Endothelial cell of umbilical vein (primary cell): ENCODE measurements around the gene PRKAR1A. TPM values are rescaled to one million over a fixed set of nuclear protein-coding genes. Genes with fewer than 3 reads are reported as not detected.

ENCODE experiments used
- BruUV-seq: library from RNA; stranded (reverse); fragments of 400-500 nt; replicated peaks from 2 replicates; lab custom pipeline; 2021; lab: Mats Ljungman, UMichigan
- CTCF ChIA-PET: fragments of 300-600, 350-600 bp; sonication (Branson Sonifier 250); formaldehyde crosslinking; loops from one replicate; lab custom pipeline; 2021; ENCODE audit warnings: antibody characterized with exemption, inconsistent platforms; lab: Charles Lee
- POLR2A ChIA-PET: fragments of 300-600, 350-600 bp; sonication (Branson Sonifier 250); formaldehyde crosslinking; loops from one replicate; lab custom pipeline; 2021; ENCODE audit warnings: antibody characterized with exemption, inconsistent platforms; lab: Charles Lee
- DNase-seq: peaks from one replicate; pipeline ENCODE4 v3.0.0-alpha.2; 2011; ENCODE audit warnings: low read depth, low spot score
- FAIRE-seq: peaks from 2 replicates; lab custom pipeline; 2011; peaks lifted over from hg19 to GRCh38; lab: Jason Lieb, UNC
- H2AFZ ChIP-seq: 2 replicates; pipeline ENCODE4 v1.6.0; 2012; ENCODE audit warnings: low read depth, low read length, control low read depth, inconsistent platforms
- H3K27ac ChIP-seq: 2 replicates; pipeline ENCODE4 v1.5.1; 2011; ENCODE audit warnings: low read depth, mild to moderate bottlenecking, control low read depth, low read length, moderate library complexity; ENCODE audit not compliant: insufficient read depth
- H3K27me3 ChIP-seq, 2 experiments: 2 replicates each; pipeline versions ENCODE4 v1.6.0 to v1.6.1; 2011; ENCODE audit warnings: low read length in 2 of 2, mixed read lengths in 1 of 2; ENCODE audit not compliant: control insufficient read depth in 2 of 2, insufficient read depth in 2 of 2
- H3K36me3 ChIP-seq, 2 experiments: 2 replicates in 1 of 2; 3 replicates in 1 of 2; pipeline ENCODE4 v1.5.1; 2011; ENCODE audit warnings: low read length in 2 of 2, mild to moderate bottlenecking in 1 of 2, moderate library complexity in 1 of 2; ENCODE audit not compliant: control insufficient read depth in 2 of 2, insufficient read depth in 2 of 2; ENCODE audit errors: extremely low read depth in 1 of 2
- H3K4me1 ChIP-seq: 3 replicates; pipeline ENCODE4 v1.5.1; 2011; ENCODE audit warnings: mild to moderate bottlenecking, low read length; ENCODE audit not compliant: control insufficient read depth, insufficient read depth; ENCODE audit errors: extremely low read depth
- H3K4me2 ChIP-seq: 2 replicates; pipeline ENCODE4 v1.6.1; 2011; ENCODE audit warnings: low read length, control low read depth, mixed read lengths; ENCODE audit not compliant: insufficient read depth
- H3K4me3 ChIP-seq, 3 experiments: fragments of 200-600 bp in 1 of 3; sonication (generic), shearing (Covaris generic) in 1 of 3; replicated peaks in 1 of 3; 2 replicates each; pipeline ENCODE4 v1.5.1; 2011 to 2016; ENCODE audit warnings: control low read depth in 3 of 3, low read length in 3 of 3, mild to moderate bottlenecking in 2 of 3, inconsistent platforms in 1 of 3, low read depth in 1 of 3, moderate library complexity in 1 of 3; ENCODE audit not compliant: insufficient read depth in 1 of 3
- H3K79me2 ChIP-seq: 2 replicates; pipeline ENCODE4 v1.6.0; 2012; ENCODE audit warnings: low read length, inconsistent platforms; ENCODE audit not compliant: control insufficient read depth, insufficient read depth
- H3K9ac ChIP-seq: replicated peaks from 2 replicates; pipeline ENCODE3; 2011; ENCODE audit warnings: low read length, control low read depth; ENCODE audit not compliant: insufficient read depth; ENCODE audit errors: extremely low read depth
- H3K9me1 ChIP-seq: replicated peaks from 3 replicates; pipeline ENCODE4 v1.6.0; 2011; ENCODE audit warnings: mild to moderate bottlenecking, low read length; ENCODE audit not compliant: control insufficient read depth, insufficient read depth; ENCODE audit errors: extremely low read depth
- H3K9me3 ChIP-seq: replicated peaks from 2 replicates; pipeline ENCODE4 v1.5.1; 2012; ENCODE audit warnings: low read length, inconsistent platforms; ENCODE audit not compliant: control insufficient read depth, insufficient read depth
- H4K20me1 ChIP-seq: replicated peaks from 2 replicates; pipeline ENCODE3; 2011; ENCODE audit warnings: mild to moderate bottlenecking, low read length; ENCODE audit not compliant: control insufficient read depth, insufficient read depth; ENCODE audit errors: extremely low read depth
- CTCF ChIP-seq, 2 donors: IDR thresholded peaks; 1 replicate in 1 of 2; 2 replicates in 1 of 2; pipeline ENCODE4 v1.5.1; 2011; ENCODE audit warnings: low read length in 2 of 2, mild to moderate bottlenecking in 2 of 2, moderate library complexity in 2 of 2, control low read depth in 1 of 2, inconsistent platforms in 1 of 2, low read depth in 1 of 2; ENCODE audit not compliant: insufficient read depth in 1 of 2; ENCODE audit errors: extremely low read depth in 1 of 2
- EZH2 ChIP-seq: IDR thresholded peaks from 2 replicates; pipeline ENCODE4 v1.6.1; 2012; ENCODE audit warnings: borderline replicate concordance, low read depth, mild to moderate bottlenecking, moderate library complexity, low read length, inconsistent platforms; ENCODE audit not compliant: severe bottlenecking
- FOS ChIP-seq: IDR thresholded peaks from 2 replicates; pipeline ENCODE4 v1.6.1; 2011; ENCODE audit warnings: mild to moderate bottlenecking, low read length, moderate library complexity, borderline replicate concordance; ENCODE audit not compliant: insufficient read depth
- GATA2 ChIP-seq: IDR thresholded peaks from 2 replicates; pipeline ENCODE4 v1.7.0; 2011; ENCODE audit warnings: low read depth, mild to moderate bottlenecking, moderate library complexity, mixed read lengths, low read length; ENCODE audit not compliant: insufficient read length, insufficient read depth
- JUN ChIP-seq: IDR thresholded peaks from 2 replicates; pipeline ENCODE4 v1.6.1; 2011; ENCODE audit warnings: borderline replicate concordance, low read depth; ENCODE audit not compliant: insufficient read length, insufficient read depth
- MAX ChIP-seq: IDR thresholded peaks from 2 replicates; pipeline ENCODE4 v1.6.1; 2011; ENCODE audit not compliant: insufficient read depth, insufficient read length
- MYC ChIP-seq: IDR thresholded peaks from one replicate; pipeline ENCODE4 v1.6.1; 2011; ENCODE audit warnings: mild to moderate bottlenecking, low read depth, low read length
- POLR2A ChIP-seq: IDR thresholded peaks from 2 replicates; pipeline ENCODE4 v1.6.1; 2012; ENCODE audit warnings: low read depth, mild to moderate bottlenecking, control low read depth, low read length
- POLR2AphosphoS5 ChIP-seq: IDR thresholded peaks from 2 replicates; pipeline ENCODE4 v1.6.1; 2012; ENCODE audit warnings: low read depth, mild to moderate bottlenecking, control low read depth, low read length, moderate library complexity; ENCODE audit not compliant: insufficient read depth
- dilution Hi-C: fragments of 300-500 bp; cut with MboI; formaldehyde crosslinking; loops from one replicate; pipeline ENCODE4 v1.15.0; 2019; ENCODE audit warnings: low sequenced_read_pairs; ENCODE audit not compliant: extremely low pct_ligation_motif_present
- intact Hi-C: fragments of 100-400 bp; cut with micrococcal nuclease; formaldehyde crosslinking; loops from one replicate; pipeline ENCODE4 v1.10.0; 2022
- polyA plus RNA-seq, 4 experiments: library from polyadenylated mRNA; depleted of rRNA in 3 of 4; stranded (reverse) in 3 of 4; unstranded in 1 of 4; fragments of >200 nt; gene quantifications; 2 replicates each; pipeline versions ENCODE4 v1.2.1 to v1.2.3, GENCODE V29; 2011 to 2012; ENCODE audit warnings: missing spikeins in 1 of 4
- total RNA-seq: library from RNA; stranded (reverse); gene quantifications from 2 replicates; pipeline ENCODE4 v1.2.3, GENCODE V29; 2021

The PRKAR1A gene
- total and polyA plus RNA-seq, 2 donors (not counting 3 experiments of a cell fraction or from before 2014, with no cell fraction given), result 92.0 to 257 TPM

- dilution Hi-C loops (no loop called here), intact Hi-C loops (loop anchor here (5.0 kb wide), 1 partner anchor 252 kb away; no protein-coding TSS in a partner anchor)
- DNase-seq, result peak; percentile 66
- peak; percentile 15 for FAIRE-seq
- no peak overlapping the region for H3K4me2 ChIP-seq
- H3K4me1 ChIP-seq, result peaks cover 7% of the 10 kb centered on the region
- BruUV-seq, result no TSS peak
- H3K27ac ChIP-seq, result peak overlapping the region; percentile 47
- H4K20me1 ChIP-seq, result no peaks in the 10 kb centered on the region
- no peaks in the 10 kb centered on the region for H3K9me3 ChIP-seq
- H3K9me1 ChIP-seq, result no peaks in the 10 kb centered on the region
- H3K79me2 ChIP-seq, result peaks cover 19% of the 10 kb centered on the region
- CTCF ChIA-PET, result interaction anchor here (1.3 kb wide), 1 partner anchor 25 kb away, joined by 4 read pairs; no protein-coding TSS in a partner anchor
- H3K4me3 ChIP-seq, result no peak overlapping the region
- no peaks in the 10 kb centered on the region for H3K27me3 ChIP-seq
- no peaks in the 10 kb centered on the region for H3K36me3 ChIP-seq
- H3K9ac ChIP-seq, result no peak overlapping the region
- POLR2A ChIA-PET, result no interaction called here
- TF ChIP-seq MAX (no peak), EZH2 (no peak), FOS (no peak), CTCF (IDR thresholded peaks at IDR 0.05; ENCODE audit: extremely low read depth in 1 of 2, insufficient read depth in 1 of 2, low read depth in 1 of 2, low read length in 2 of 2) (no peak), POLR2A (no peak), MYC (no peak), GATA2 (no peak), POLR2AphosphoS5 (no peak), JUN (no peak)
- H2AFZ ChIP-seq, result no peak overlapping the region
Observed at GRCh38 chr17:68509141-68510057, 2.8 kb upstream of the PRKAR1A start.
